ENCODE data around the gene NLRP6.

GRCh38 chr11:282171-282570, 4.0 kb downstream of the NLRP6 start:
- no peak for TF ChIP-seq CHD4 (IDR thresholded peaks at IDR 0.05; ENCODE audit: borderline replicate concordance)
- TF ChIP-seq MAFK (IDR thresholded peaks at IDR 0.05; ENCODE audit: partially characterized antibody) = no peak
- TF ChIP-seq RCOR1 (IDR thresholded peaks at IDR 0.05; ENCODE audit: low read depth, low read length) = no peak
- TF ChIP-seq POLR2A (IDR thresholded peaks at IDR 0.05; ENCODE audit: low read length) = no peak
- no peak for TF ChIP-seq CTCF (IDR thresholded peaks at IDR 0.05)
- no peak for TF ChIP-seq TP53 (CRISPR knock-in tag; IDR thresholded peaks at IDR 0.05)
- TF ChIP-seq MAX (IDR thresholded peaks at IDR 0.05) = no peak

All from A549 (cell line).